Esophagus muscularis mucosa (tissue), 4 donors: ENCODE data around the gene HOXA9. TPM values are rescaled to one million over a fixed set of nuclear protein-coding genes. Genes with fewer than 3 reads are reported as not detected.

Experiments
- DNase-seq: peaks from one replicate; pipeline ENCODE4 v3.0.0-alpha.2; 2017; ENCODE audit errors: extremely low spot score
- H3K27ac ChIP-seq, 4 donors: fragments of 200-600 bp; sonication (generic); replicated peaks in 1 of 4; 1 replicate in 3 of 4; 2 replicates in 1 of 4; pipeline ENCODE4 v1.5.1; 2016 to 2019; ENCODE audit warnings: mild to moderate bottlenecking in 1 of 4
- H3K27me3 ChIP-seq, 4 donors: fragments of 200-600 bp; sonication (generic); one replicate each; pipeline versions ENCODE4 v1.5.1 to v1.6.0; 2016 to 2019
- H3K36me3 ChIP-seq, 4 donors: fragments of 200-600 bp; sonication (generic); one replicate each; pipeline ENCODE4 v1.5.1; 2016 to 2019
- H3K4me1 ChIP-seq, 4 donors: fragments of 200-600 bp; sonication (generic); one replicate each; pipeline ENCODE4 v1.5.1; 2016 to 2019
- H3K4me3 ChIP-seq, 4 donors: fragments of 200-600 bp; sonication (generic); 1 replicate in 2 of 4; 2 replicates in 2 of 4; pipeline ENCODE4 v1.5.1; 2016 to 2019; ENCODE audit warnings: mild to moderate bottlenecking in 4 of 4, moderate library complexity in 1 of 4
- H3K9me3 ChIP-seq, 4 donors: fragments of 200-600 bp; sonication (generic); 1 replicate in 3 of 4; 2 replicates in 1 of 4; pipeline ENCODE4 v1.5.1; 2016 to 2019
- CTCF ChIP-seq, 3 experiments: fragments of 200-600 bp in 2 of 3; fragments of 450-650 bp in 1 of 3; sonication (generic) in 2 of 3; IDR thresholded peaks; one replicate each; pipeline ENCODE4 v1.5.1; 2017 to 2019; ENCODE audit warnings: antibody characterized with exemption in 3 of 3, mild to moderate bottlenecking in 2 of 3, moderate library complexity in 1 of 3
- EP300 ChIP-seq: sonication (generic); formaldehyde crosslinking; IDR thresholded peaks from one replicate; pipeline ENCODE4 v1.6.1; 2017; ENCODE audit warnings: antibody characterized with exemption
- POLR2A ChIP-seq: fragments of 450-650 bp; IDR thresholded peaks from one replicate; pipeline ENCODE4 v1.6.1; 2017; ENCODE audit warnings: antibody characterized with exemption, moderate library complexity, mild to moderate bottlenecking, low read depth
- POLR2AphosphoS5 ChIP-seq, 2 donors: sonication (generic); formaldehyde crosslinking; IDR thresholded peaks; one replicate each; pipeline ENCODE4 v1.6.1; 2017; ENCODE audit warnings: antibody characterized with exemption in 2 of 2
- WGBS: methylation state at CpG from one replicate; pipeline ENCODE4 v1.1.5; 2018; 5-methylcytosine and 5-hydroxymethylcytosine counted together
- intact Hi-C: fragments of 100-400 bp; cut with DNase I; formaldehyde crosslinking; loops from one replicate; pipeline ENCODE4 v1.15.1; 2023
- total RNA-seq, 4 donors: library from RNA; depleted of rRNA; stranded (reverse); fragments of >200 nt; gene quantifications; one replicate each; pipeline versions ENCODE4 v1.1.0 to v1.2.1, GENCODE V29; 2016

The HOXA9 gene
- total RNA-seq, 4 donors from 2014 or later, result 0.50 TPM; not detected in 3

- intact Hi-C loops, result loop anchor here (5.0 to 10.0 kb wide), 2 partner anchors 1260 to 1293 kb away; no protein-coding TSS in a partner anchor
- no peaks in the 10 kb centered on the region for H3K36me3 ChIP-seq
- WGBS, result 13% methylated on average over 46 of the region's 48 CpGs
- DNase-seq, result no peak
- H3K4me1 ChIP-seq, result peaks cover 45 to 77% (median 61%) of the 10 kb centered on the region in 4 donors
- TF ChIP-seq CTCF (IDR thresholded peaks at IDR 0.05) (no peak), POLR2A (no peak), POLR2AphosphoS5 (IDR thresholded peaks at IDR 0.05) (no peak)
- no peaks in the 10 kb centered on the region for H3K9me3 ChIP-seq
- peaks cover 38 to 98% (median 88%) of the 10 kb centered on the region in 4 donors for H3K27me3 ChIP-seq
- peak overlapping the region; percentile 14 to 54 (median 36) for H3K4me3 ChIP-seq
- H3K27ac ChIP-seq, result no peak overlapping the region
These were observed 10.2 kb downstream of the HOXA9 start for GRCh38 chr7:27154901-27155815.

- no peaks in the 10 kb centered on the region for H3K9me3 ChIP-seq
- TF ChIP-seq POLR2AphosphoS5 (IDR thresholded peaks at IDR 0.05), result no peak
- TF ChIP-seq POLR2A, result no peak
- no peak for TF ChIP-seq CTCF (IDR thresholded peaks at IDR 0.05)
- TF ChIP-seq EP300, result no peak
- intact Hi-C loops, result loop anchor here (10.0 kb wide), 1 partner anchor 1260 kb away; no protein-coding TSS in a partner anchor
- DNase-seq, result no peak
- 49% methylated on average over 9 of the region's 10 CpGs for WGBS
- H3K4me3 ChIP-seq, result no peak overlapping the region
- H3K4me1 ChIP-seq, result peaks cover 45 to 73% (median 60%) of the 10 kb centered on the region in 4 donors
- H3K36me3 ChIP-seq, result no peaks in the 10 kb centered on the region
- peaks cover 38 to 95% (median 81%) of the 10 kb centered on the region in 4 donors for H3K27me3 ChIP-seq
- no peak overlapping the region for H3K27ac ChIP-seq
These were observed 11.0 kb downstream of the HOXA9 start for GRCh38 chr7:27154369-27154768.

GRCh38 chr7:27153526-27153925, 11.8 kb downstream of the HOXA9 start:
- no peaks in the 10 kb centered on the region for H3K9me3 ChIP-seq
- WGBS, result 44% methylated on average over 3 of the region's 3 CpGs
- no peak overlapping the region for H3K4me3 ChIP-seq
- H3K36me3 ChIP-seq, result no peaks in the 10 kb centered on the region
- H3K27ac ChIP-seq, result no peak overlapping the region
- TF ChIP-seq POLR2AphosphoS5 (IDR thresholded peaks at IDR 0.05), result no peak
- no peak for TF ChIP-seq POLR2A
- TF ChIP-seq EP300, result no peak
- TF ChIP-seq CTCF (IDR thresholded peaks at IDR 0.05), result no peak
- peaks cover 45 to 70% (median 59%) of the 10 kb centered on the region in 4 donors for H3K4me1 ChIP-seq
- DNase-seq, result no peak
- intact Hi-C loops, result loop anchor here (10.0 kb wide), 1 partner anchor 1259 kb away; no protein-coding TSS in a partner anchor
- peaks cover 38 to 95% (median 73%) of the 10 kb centered on the region in 4 donors for H3K27me3 ChIP-seq

- Histone ChIP-seq H3K27ac (peak overlapping the region in 1 of 4 donors; percentile 28), H3K36me3 (no peaks in the 10 kb centered on the region), H3K4me1 (peaks cover 51 to 68% (median 62%) of the 10 kb centered on the region in 4 donors), H3K27me3 (peaks cover 40 to 95% (median 68%) of the 10 kb centered on the region in 4 donors), H3K9me3 (no peaks in the 10 kb centered on the region), H3K4me3 (peak overlapping the region in 3 of 4 donors; percentile 42 to 58 (median 46))
- 40% methylated on average over 21 of the region's 22 CpGs for WGBS
- no peak for DNase-seq
- no peak for TF ChIP-seq POLR2AphosphoS5 (IDR thresholded peaks at IDR 0.05)
- TF ChIP-seq POLR2A, result no peak
- TF ChIP-seq EP300, result no peak
- no peak for TF ChIP-seq CTCF (IDR thresholded peaks at IDR 0.05)
- intact Hi-C loops, result loop anchor here (10.0 kb wide), 1 partner anchor 1258 kb away; no protein-coding TSS in a partner anchor
These were observed 12.4 kb downstream of the HOXA9 start for GRCh38 chr7:27152816-27153442.
